ENCODE data around the gene DCT. TPM values are rescaled to one million over a fixed set of nuclear protein-coding genes. Genes with fewer than 3 reads are reported as not detected.
A peak's percentile ranks its signal among the peaks of the same experiment; 100 is the strongest.

DCT gene
- polyA plus RNA-seq, 1 of the 3 experiments (the other 2 are of a cell fraction): 0.03 TPM

GRCh38 chr13:94454906-94455305 lies 24.6 kb downstream of the DCT start (continued):
- no peak for TF ChIP-seq REST (IDR thresholded peaks at IDR 0.05; ENCODE audit: low read depth, low read length)
- TF ChIP-seq JUND (IDR thresholded peaks at IDR 0.05): no peak
- no peak for TF ChIP-seq GABPA (IDR thresholded peaks at IDR 0.05; ENCODE audit: low read depth)
- no peak for TF ChIP-seq TCF12 (IDR thresholded peaks at IDR 0.05)
- TF ChIP-seq USF2 (IDR thresholded peaks at IDR 0.05; ENCODE audit: borderline replicate concordance, low read depth, low read length): no peak
- no peak for TF ChIP-seq FOSL2 (IDR thresholded peaks at IDR 0.05; ENCODE audit: borderline replicate concordance, low read depth)
- no peak for TF ChIP-seq RAD21 (IDR thresholded peaks at IDR 0.05; ENCODE audit: low read length)
- TF ChIP-seq EP300 (IDR thresholded peaks at IDR 0.05; ENCODE audit: borderline replicate concordance in 1 of 2, low read depth in 1 of 2, low read length in 1 of 2): no peak

- no peaks in the 10 kb centered on the region for H3F3A ChIP-seq (replicated peaks; ENCODE audit: insufficient read depth)
- no peaks in the 10 kb centered on the region for H3K36me3 ChIP-seq (replicated peaks in 1 of 2; ENCODE audit: control insufficient read depth in 1 of 2, insufficient read depth in 2 of 2, low read length in 1 of 2)
- H2AFZ ChIP-seq (ENCODE audit: low read depth): no peak overlapping the region
- H3K4me1 ChIP-seq (ENCODE audit: control insufficient read depth in 1 of 2, insufficient read depth in 2 of 2, low read depth in 1 of 2, low read length in 1 of 2): peaks cover 0 to 9% of the 10 kb centered on the region in 2 experiments; a peak in 2 of 4 replicates
- TF ChIP-seq TEAD4 (IDR thresholded peaks at IDR 0.05; ENCODE audit: borderline replicate concordance, insufficient read depth): 0 out of 2 replicates have a peak, but pooled peaks have one; percentile 37
- no peak for TF ChIP-seq MEF2A (IDR thresholded peaks at IDR 0.05; ENCODE audit: borderline replicate concordance, low read depth)
- no peak for TF ChIP-seq TCF12 (IDR thresholded peaks at IDR 0.05)
- TF ChIP-seq RCOR1 (IDR thresholded peaks at IDR 0.05; ENCODE audit: low read length): peak; percentile 92
- TF ChIP-seq NFIC (IDR thresholded peaks at IDR 0.05; ENCODE audit: borderline replicate concordance): no peak
- peak in 1 of 2 experiments; percentile 86; a peak in 2 of 4 replicates for TF ChIP-seq EP300 (IDR thresholded peaks at IDR 0.05; ENCODE audit: borderline replicate concordance in 1 of 2, low read depth in 1 of 2, low read length in 1 of 2)
- TF ChIP-seq GATA2 (CRISPR knock-in tag; IDR thresholded peaks at IDR 0.05): peak; percentile 51; the same call in 1 of the 2 replicates
- no peak for TF ChIP-seq ELF1 (IDR thresholded peaks at IDR 0.05)
- TF ChIP-seq EZH2phosphoT487 (IDR thresholded peaks at IDR 0.05; ENCODE audit: borderline replicate concordance, low read depth): no peak
- H3K79me2 ChIP-seq (ENCODE audit: insufficient read depth): no peaks in the 10 kb centered on the region
- peak overlapping the region in 1 of 2 experiments; percentile 73; a peak in 2 of 4 replicates for H3K27ac ChIP-seq (ENCODE audit: low read depth in 2 of 2, low read length in 1 of 2)
- no peaks in the 10 kb centered on the region for H3K27me3 ChIP-seq (ENCODE audit: insufficient read depth)
- POLR2A ChIA-PET: no interaction called here
- no peak overlapping the region for H3K9ac ChIP-seq
- CTCF ChIA-PET: interaction anchor here (0.7 to 1.5 kb wide), 5 partner anchors 18 to 696 kb away, joined by 3 to 7 read pairs (median 3); no protein-coding TSS in a partner anchor
- H3K4me2 ChIP-seq: no peak overlapping the region
- no peak overlapping the region for H3K4me3 ChIP-seq (ENCODE audit: low read depth in 2 of 2, low read length in 1 of 2)
- no peaks in the 10 kb centered on the region for H4K20me1 ChIP-seq (ENCODE audit: insufficient read depth)
- peak; percentile 30 for DNase-seq
- H3K9me3 ChIP-seq: no peaks in the 10 kb centered on the region
- no peaks in the 10 kb centered on the region for H3K9me2 ChIP-seq
Observed at GRCh38 chr13:94454334-94454733, 25.1 kb downstream of the DCT start.

All from SK-N-SH (cell line).